Liver (tissue), 9 donors: ENCODE results near the gene TM9SF1. TPM values are rescaled to one million over a fixed set of nuclear protein-coding genes. Genes with fewer than 3 reads are reported as not detected.

Experiments used
- DNase-seq: peaks from one replicate; pipeline ENCODE4 v3.0.0-alpha.2; 2017; ENCODE audit warnings: low spot score
- H3K27ac ChIP-seq, 2 donors: one replicate each; pipeline ENCODE4 v1.7.0; 2013; ENCODE audit warnings: inconsistent platforms in 2 of 2, low read length in 2 of 2, control low read depth in 1 of 2, low read depth in 1 of 2, mild to moderate bottlenecking in 1 of 2
- H3K27me3 ChIP-seq, 4 donors: one replicate each; pipeline versions ENCODE4 v1.6.1 to v1.7.0; 2013; ENCODE audit warnings: low read length in 3 of 4, inconsistent platforms in 1 of 4, mild to moderate bottlenecking in 1 of 4, moderate library complexity in 1 of 4; ENCODE audit not compliant: control insufficient read depth in 4 of 4, insufficient read depth in 4 of 4
- H3K36me3 ChIP-seq, 4 donors: one replicate each; pipeline versions ENCODE4 v1.6.1 to v1.7.0; 2013; ENCODE audit warnings: low read length in 3 of 4, mild to moderate bottlenecking in 3 of 4, low read depth in 1 of 4, moderate library complexity in 1 of 4; ENCODE audit not compliant: control insufficient read depth in 4 of 4, insufficient read depth in 3 of 4
- H3K4me1 ChIP-seq, 4 donors: one replicate each; pipeline versions ENCODE4 v1.6.1 to v1.7.0; 2013; ENCODE audit warnings: low read length in 3 of 4, mild to moderate bottlenecking in 3 of 4, moderate library complexity in 1 of 4; ENCODE audit not compliant: control insufficient read depth in 4 of 4, insufficient read depth in 4 of 4
- H3K4me3 ChIP-seq, 3 donors: one replicate each; pipeline versions ENCODE4 v1.6.1 to v1.7.0; 2013; ENCODE audit warnings: low read length in 3 of 3, control low read depth in 1 of 3, low read depth in 1 of 3, mild to moderate bottlenecking in 1 of 3
- H3K9ac ChIP-seq, 2 donors: one replicate each; pipeline ENCODE4 v1.7.0; 2013; ENCODE audit warnings: low read length in 2 of 2, mild to moderate bottlenecking in 2 of 2, moderate library complexity in 2 of 2, control low read depth in 1 of 2, low read depth in 1 of 2
- H3K9me3 ChIP-seq, 4 donors: one replicate each; pipeline versions ENCODE4 v1.6.1 to v1.7.0; 2013; ENCODE audit warnings: low read length in 3 of 4; ENCODE audit not compliant: control insufficient read depth in 4 of 4
- ATF3 ChIP-seq: IDR thresholded peaks from 2 replicates; pipeline ENCODE4 v1.6.1; 2016; ENCODE audit warnings: antibody characterized with exemption
- CTCF ChIP-seq: fragments of 150-350 bp; IDR thresholded peaks from 2 replicates; pipeline ENCODE4 v1.5.1; 2017; ENCODE audit warnings: improper control_type of control experiment, low read depth, low read length; ENCODE audit not compliant: missing input control
- EGR1 ChIP-seq, 2 donors: IDR thresholded peaks; 2 replicates each; pipeline ENCODE4 v1.6.1; 2016 to 2018; ENCODE audit warnings: antibody characterized with exemption in 2 of 2, low read depth in 2 of 2
- FOXA1 ChIP-seq: IDR thresholded peaks from 2 replicates; pipeline ENCODE4 v1.6.1; 2016; ENCODE audit warnings: antibody characterized with exemption
- FOXA2 ChIP-seq: IDR thresholded peaks from 2 replicates; pipeline ENCODE4 v1.6.1; 2016; ENCODE audit warnings: antibody characterized with exemption
- GABPA ChIP-seq, 2 donors: IDR thresholded peaks in 1 of 2; conservative IDR thresholded peaks in 1 of 2; 2 replicates each; pipeline ENCODE4 v1.6.1; 2016; ENCODE audit warnings: antibody characterized with exemption in 2 of 2, mild to moderate bottlenecking in 1 of 2, moderate library complexity in 1 of 2
- HNF4A ChIP-seq, 2 donors: conservative IDR thresholded peaks; 2 replicates each; pipeline ENCODE4 v1.6.1; 2016; ENCODE audit warnings: antibody characterized with exemption in 2 of 2, mild to moderate bottlenecking in 2 of 2
- HNF4G ChIP-seq: IDR thresholded peaks from 2 replicates; pipeline ENCODE4 v1.6.1; 2016; ENCODE audit warnings: antibody characterized with exemption
- JUND ChIP-seq, 2 donors: IDR thresholded peaks; 2 replicates each; pipeline ENCODE4 v1.6.1; 2016; ENCODE audit warnings: antibody characterized with exemption in 2 of 2
- MAX ChIP-seq: IDR thresholded peaks from 2 replicates; pipeline ENCODE4 v1.6.1; 2016; ENCODE audit warnings: antibody characterized with exemption
- NR2F2 ChIP-seq: IDR thresholded peaks from 2 replicates; pipeline ENCODE4 v1.6.1; 2016; ENCODE audit warnings: antibody characterized with exemption
- RAD21 ChIP-seq, 2 donors: IDR thresholded peaks; 2 replicates each; pipeline ENCODE4 v1.6.1; 2016; ENCODE audit warnings: antibody characterized with exemption in 2 of 2, mild to moderate bottlenecking in 2 of 2
- REST ChIP-seq: IDR thresholded peaks from 2 replicates; pipeline ENCODE4 v1.6.1; 2016; ENCODE audit warnings: antibody characterized with exemption, mild to moderate bottlenecking
- RXRA ChIP-seq, 2 donors: IDR thresholded peaks; 2 replicates each; pipeline ENCODE4 v1.6.1; 2017 to 2018; ENCODE audit warnings: antibody characterized with exemption in 2 of 2, mild to moderate bottlenecking in 1 of 2
- SP1 ChIP-seq: IDR thresholded peaks from 2 replicates; pipeline ENCODE4 v1.6.1; 2018; ENCODE audit warnings: antibody characterized with exemption, mild to moderate bottlenecking
- TAF1 ChIP-seq: conservative IDR thresholded peaks from 2 replicates; pipeline ENCODE4 v1.6.1; 2016; ENCODE audit warnings: antibody characterized with exemption, mild to moderate bottlenecking
- YY1 ChIP-seq: IDR thresholded peaks from 2 replicates; pipeline ENCODE4 v1.6.1; 2016; ENCODE audit warnings: antibody characterized with exemption, mild to moderate bottlenecking
- ZBTB33 ChIP-seq: IDR thresholded peaks from 2 replicates; pipeline ENCODE4 v1.6.1; 2016; ENCODE audit warnings: antibody characterized with exemption
- WGBS: extraction: QIAGEN DNeasy Blood & Tissue Kit; methylation state at CpG from one replicate; pipeline ENCODE4 v1.1.7; 2013; 5-methylcytosine and 5-hydroxymethylcytosine counted together
- polyA plus RNA-seq, 2 donors: library from polyadenylated mRNA; stranded (reverse) in 1 of 2; unstranded in 1 of 2; fragments of 200-250 nt in 1 of 2; fragments of >200 nt in 1 of 2; fragmentation: Nextera tagmentation in 1 of 2; extraction: Ambion mirVana in 1 of 2; gene quantifications; one replicate each; pipeline versions ENCODE4 v1.2.1 to v1.2.3, GENCODE V29; 2013 to 2015
- total RNA-seq, 2 donors: library from RNA; depleted of rRNA; stranded (reverse); fragments of >200 nt; gene quantifications; one replicate each; pipeline ENCODE4 v1.2.3, GENCODE V29; 2014
- donor health status: healthy.
- donor health status: healthy.
- donor health status: healthy.
- donor health status: healthy.
- donor health status: healthy.

Gene TM9SF1
- total and polyA plus RNA-seq, 4 donors = 27.5 to 76.2 (median 38.5) TPM

- DNase-seq = no peak
- H3K9ac ChIP-seq = no peak overlapping the region
- H3K4me1 ChIP-seq = peaks cover 3 to 52% (median 31%) of the 10 kb centered on the region in 4 donors
- no peak overlapping the region for H3K27ac ChIP-seq
- H3K36me3 ChIP-seq = peaks cover 3 to 15% (median 10%) of the 10 kb centered on the region in 4 donors
- no peak overlapping the region for H3K4me3 ChIP-seq
- H3K27me3 ChIP-seq = no peaks in the 10 kb centered on the region
- WGBS = 93% methylated on average over 2 of the region's 2 CpGs
- TF ChIP-seq JUND (IDR thresholded peaks at IDR 0.05) (no peak), FOXA2 (no peak), EGR1 (IDR thresholded peaks at IDR 0.05; ENCODE audit: low read depth in 2 of 2) (no peak), RAD21 (IDR thresholded peaks at IDR 0.05) (no peak), HNF4G (no peak), HNF4A (conservative IDR thresholded peaks at IDR 0.05) (no peak), MAX (no peak), FOXA1 (no peak), TAF1 (no peak), ATF3 (no peak), CTCF (no peak), SP1 (no peak), NR2F2 (no peak), RXRA (IDR thresholded peaks at IDR 0.05) (no peak), YY1 (no peak)
- H3K9me3 ChIP-seq = no peaks in the 10 kb centered on the region
These were observed 51.7 kb downstream of the TM9SF1 start for GRCh38 chr14:24143511-24143910.

- H3K27ac ChIP-seq = peak within 1 kb of the TSS; percentile 84 to 85
- peaks cover 4 to 56% (median 38%) of the 10 kb centered on the region in 4 donors for H3K4me1 ChIP-seq
- under 1% methylated on average over 65 of the region's 65 CpGs for WGBS
- H3K4me3 ChIP-seq = peak within 1 kb of the TSS; percentile 72 to 87 (median 86)
- H3K9me3 ChIP-seq = no peaks in the 10 kb centered on the region
- H3K27me3 ChIP-seq = no peaks in the 10 kb centered on the region
- DNase-seq = peak; percentile 99
- peak; percentile 94 to 96 for TF ChIP-seq EGR1 (IDR thresholded peaks at IDR 0.05; ENCODE audit: low read depth in 2 of 2)
- TF ChIP-seq ZBTB33 = no peak
- TF ChIP-seq RAD21 (IDR thresholded peaks at IDR 0.05) = peak; percentile 39 to 55
- peak; percentile 67 for TF ChIP-seq MAX
- TF ChIP-seq HNF4A (conservative IDR thresholded peaks at IDR 0.05) = peak; percentile 53 to 56
- TF ChIP-seq FOXA2 = no peak
- TF ChIP-seq RXRA (IDR thresholded peaks at IDR 0.05) = peak in 1 of 2 donors; percentile 30
- peak; percentile 33 for TF ChIP-seq FOXA1
- no peak for TF ChIP-seq NR2F2
- peak; percentile 83 for TF ChIP-seq REST
- TF ChIP-seq GABPA (IDR thresholded peaks at IDR 0.05 in 1 of 2, conservative IDR thresholded peaks at IDR 0.05 in 1 of 2) = peak; percentile 48 to 78
- no peak for TF ChIP-seq ATF3
- TF ChIP-seq TAF1 = peak; percentile 91
- peak in 1 of 2 donors; percentile 35 for TF ChIP-seq JUND (IDR thresholded peaks at IDR 0.05)
- TF ChIP-seq CTCF = peak; percentile 66
- TF ChIP-seq HNF4G = no peak
- TF ChIP-seq YY1 = peak; percentile 90
- TF ChIP-seq SP1 = peak; percentile 94
- peaks cover 6 to 24% (median 19%) of the 10 kb centered on the region in 4 donors for H3K36me3 ChIP-seq
- H3K9ac ChIP-seq = peak within 1 kb of the TSS; percentile 32 to 67
These were observed 54.0 kb downstream of the TM9SF1 start, which contains the start of gene EMC9 for GRCh38 chr14:24141097-24141880. Gene EMC9 (minus strand): TSS chr14:24141591. CDS start chr14:24141304, 287 bp downstream.
